Activated B cell treated with CpG ODN at 0.5 μM for 24 hours (primary cell): ENCODE measurements around the gene NF1. TPM values are rescaled to one million over a fixed set of nuclear protein-coding genes. Genes with fewer than 3 reads are reported as not detected.
"Not testable (repeated sequence)": the region's sequence is repeated elsewhere in the genome, so short reads cannot be mapped to it uniquely, and the experiment has no call there.

ENCODE experiments used
- ATAC-seq: fragments of 200-7000 bp; cut with Tn5 transposase; one replicate; pipeline ENCODE4 v1.10.0; 2021; ENCODE audit warnings: low read depth, mild to moderate bottlenecking, moderate library complexity
- CTCF ChIA-PET: fragments of 350-600 bp; sonication (Branson Sonifier 250); formaldehyde crosslinking; loops from one replicate; lab custom pipeline; 2021; ENCODE audit warnings: antibody characterized with exemption; lab: Charles Lee
- POLR2A ChIA-PET: fragments of 350-600 bp; sonication (Branson Sonifier 250); formaldehyde crosslinking; loops from one replicate; lab custom pipeline; 2021; ENCODE audit warnings: antibody characterized with exemption; lab: Charles Lee
- DNase-seq: peaks from one replicate; pipeline ENCODE4 v3.0.0; 2022
- H3K27ac Mint-ChIP-seq: one replicate; pipeline ENCODE4 v1.8.0; 2020; ENCODE audit warnings: mixed read lengths
- H3K27me3 Mint-ChIP-seq: one replicate; pipeline ENCODE4 v1.8.0; 2021; ENCODE audit warnings: mixed read lengths
- H3K36me3 Mint-ChIP-seq: one replicate; pipeline ENCODE4 v1.8.0; 2021; ENCODE audit warnings: low read depth, mixed read lengths
- H3K4me1 Mint-ChIP-seq: one replicate; pipeline ENCODE4 v1.8.0; 2021; ENCODE audit warnings: mixed read lengths
- H3K4me3 Mint-ChIP-seq: one replicate; pipeline ENCODE4 v1.8.0; 2020; ENCODE audit warnings: mild to moderate bottlenecking, mixed read lengths
- H3K9me3 Mint-ChIP-seq: one replicate; pipeline ENCODE4 v1.8.0; 2020; ENCODE audit warnings: mixed read lengths
- CTCF ChIP-seq: fragments of 200-600 bp; IDR thresholded peaks from one replicate; pipeline ENCODE4 v1.8.0; 2022; ENCODE audit warnings: antibody characterized with exemption, mild to moderate bottlenecking
- intact Hi-C: fragments of 100-400 bp; cut with micrococcal nuclease; formaldehyde crosslinking; loops from one replicate; pipeline ENCODE4 v1.15.1; 2024
- total RNA-seq: library from RNA; stranded (reverse); gene quantifications from 2 replicates; pipeline ENCODE4 v1.2.3, GENCODE V29; 2022

NF1 gene
- total RNA-seq, 1 donor from 2014 or later = 27.4 TPM

GRCh38 chr17:31256936-31257335 is 162.2 kb downstream of the NF1 start:
- POLR2A ChIA-PET = no interaction called here
- no peak for TF ChIP-seq CTCF
- Mint-ChIP-seq H3K27ac (no peak overlapping the region), H3K4me1 (no peaks in the 10 kb centered on the region), H3K27me3 (no peaks in the 10 kb centered on the region), H3K36me3 (peaks cover 13% of the 10 kb centered on the region), H3K4me3 (no peak overlapping the region), H3K9me3 (no peaks in the 10 kb centered on the region)
- intact Hi-C loops = no loop called here
- CTCF ChIA-PET = no interaction called here
- DNase-seq (no peak), ATAC-seq (no peak)

GRCh38 chr17:31260151-31260550 is 165.4 kb downstream of the NF1 start:
- H3K36me3 Mint-ChIP-seq = peaks cover 13% of the 10 kb centered on the region

GRCh38 chr17:31261601-31262000 is 166.8 kb downstream of the NF1 start:
- Mint-ChIP-seq H3K27ac (no peak overlapping the region), H3K9me3 (no peaks in the 10 kb centered on the region), H3K4me1 (no peaks in the 10 kb centered on the region), H3K4me3 (no peak overlapping the region), H3K36me3 (peaks cover 17% of the 10 kb centered on the region), H3K27me3 (no peaks in the 10 kb centered on the region)
- CTCF ChIA-PET = interaction anchor here (1.0 kb wide), 1 partner anchor 111 kb away, joined by 5 read pairs; no protein-coding TSS in a partner anchor
- intact Hi-C loops = loop anchor here (10.0 kb wide), 1 partner anchor 63 kb away; the partner anchor contains the start of gene EVI2A
- no peak for TF ChIP-seq CTCF
- DNase-seq (no peak), ATAC-seq (no peak)
- POLR2A ChIA-PET = no interaction called here

More at GRCh38 chr17:31260151-31260550, 165.4 kb downstream of the NF1 start:
- DNase-seq = no peak
- CTCF ChIA-PET = no interaction called here
- Mint-ChIP-seq H3K4me1 (no peaks in the 10 kb centered on the region), H3K27me3 (no peaks in the 10 kb centered on the region), H3K4me3 (no peak overlapping the region), H3K9me3 (no peaks in the 10 kb centered on the region), H3K27ac (no peak overlapping the region)
- intact Hi-C loops = loop anchor here (10.0 kb wide), 1 partner anchor 65 kb away; the partner anchor contains the start of gene EVI2A
- ATAC-seq = no peak
- TF ChIP-seq CTCF = no peak
- POLR2A ChIA-PET = no interaction called here

DNA sequence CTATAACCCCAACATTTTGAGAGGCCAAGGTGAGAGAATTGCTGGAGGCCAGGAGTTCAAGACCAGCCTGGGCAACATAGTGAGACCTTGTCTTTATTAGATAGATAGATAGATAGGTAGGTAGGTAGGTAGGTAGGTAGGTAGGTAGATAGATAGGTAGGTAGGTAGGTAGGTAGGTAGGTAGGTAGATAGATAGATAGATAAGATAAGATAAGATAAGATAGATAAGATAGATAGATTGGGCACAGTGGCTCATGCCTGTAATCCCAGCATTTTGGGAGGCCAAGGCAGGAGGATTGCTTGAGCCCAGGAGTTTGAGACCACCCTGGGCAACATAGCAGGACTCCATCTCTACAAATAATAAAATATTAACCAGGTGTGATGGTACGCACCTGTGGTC is 168.1 kb downstream of the NF1 start:
- CTCF ChIA-PET, H3K27me3 Mint-ChIP-seq, DNase-seq, H3K27ac Mint-ChIP-seq, H3K9me3 Mint-ChIP-seq, POLR2A ChIA-PET, H3K4me1 Mint-ChIP-seq, H3K4me3 Mint-ChIP-seq, ATAC-seq: not testable (repeated sequence)
- intact Hi-C loops = loop anchor here (10.0 kb wide), 1 partner anchor 62 kb away; the partner anchor contains the start of gene EVI2A
- peaks cover 20% of the 10 kb centered on the region for H3K36me3 Mint-ChIP-seq

DNA sequence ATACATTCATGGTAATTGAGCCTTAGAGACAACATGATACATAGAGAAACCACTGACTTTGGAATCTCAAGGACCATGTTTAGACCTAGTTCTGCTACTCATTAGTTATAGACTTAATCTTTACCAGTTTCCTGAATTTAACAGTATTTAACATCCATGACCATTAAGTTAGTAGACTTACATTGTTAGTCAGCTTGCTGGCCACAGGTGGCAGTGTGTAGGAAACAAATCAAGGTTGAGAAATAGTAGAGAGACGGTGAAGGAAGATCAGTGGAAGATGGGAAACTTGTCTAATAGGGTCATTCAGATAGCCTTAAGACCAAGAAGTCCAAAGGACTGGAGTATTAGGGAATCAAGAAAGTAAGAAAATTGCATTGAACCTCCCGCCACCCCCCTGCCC is 171.3 kb downstream of the NF1 start:
- Mint-ChIP-seq H3K4me3 (no peak overlapping the region), H3K27ac (no peak overlapping the region), H3K36me3 (peaks cover 26% of the 10 kb centered on the region), H3K27me3 (no peaks in the 10 kb centered on the region), H3K4me1 (no peaks in the 10 kb centered on the region), H3K9me3 (no peaks in the 10 kb centered on the region)
- TF ChIP-seq CTCF = no peak
- ChIA-PET CTCF (interaction anchor here (0.6 to 2.6 kb wide), 7 partner anchors 57 to 112 kb away, joined by 3 to 11 read pairs (median 4); no protein-coding TSS in a partner anchor), POLR2A (interaction anchor here (2.0 kb wide), 1 partner anchor 47 kb away, joined by 9 read pairs; the partner anchor contains the start of gene EVI2B)
- ATAC-seq = no peak
- no peak for DNase-seq
- intact Hi-C loops = loop anchor here (1.0 to 10.0 kb wide), 2 partner anchors 59 to 107 kb away; partner anchors contain the start of gene EVI2A
